ENCODE data around the gene RAB26.
A peak's percentile ranks its signal among the peaks of the same experiment; 100 is the strongest.

The RAB26 gene

DNA sequence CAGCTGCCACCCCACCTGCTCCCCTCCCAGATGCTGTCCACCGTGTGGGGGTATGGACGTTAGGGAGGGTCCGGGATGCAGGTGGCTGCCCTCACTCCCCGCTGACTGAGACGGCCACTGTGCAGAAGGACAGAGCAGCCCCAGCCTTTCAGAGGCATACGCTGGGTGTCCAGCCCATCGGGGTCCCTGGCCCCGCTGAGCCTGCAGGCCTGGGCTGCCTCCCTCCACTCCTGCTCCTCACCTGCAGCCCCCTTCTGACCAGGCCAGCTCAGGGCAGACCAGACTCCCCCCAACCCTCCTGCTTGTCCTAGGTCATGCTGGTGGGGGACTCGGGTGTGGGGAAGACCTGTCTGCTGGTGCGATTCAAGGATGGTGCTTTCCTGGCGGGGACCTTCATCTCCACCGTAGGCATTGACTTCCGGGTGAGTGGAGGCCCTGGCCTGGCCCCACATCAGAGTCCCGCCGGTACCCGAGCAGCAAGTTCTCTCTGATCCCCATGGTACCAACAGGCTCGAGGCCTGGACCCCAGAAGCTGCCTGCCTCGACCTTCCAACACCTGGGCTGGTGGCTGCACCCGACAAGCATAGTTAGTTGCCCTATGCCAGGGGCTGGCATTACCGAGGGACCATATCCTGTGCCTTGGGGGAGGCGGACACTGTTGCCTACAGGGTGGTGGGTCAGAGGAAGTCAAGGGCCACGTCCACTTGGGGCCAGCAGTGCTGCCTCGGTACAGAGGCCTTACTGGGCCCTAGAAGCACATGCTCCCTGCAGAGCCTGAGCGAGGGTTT is 1.4 kb downstream of the RAB26 start:
- H3K36me3 ChIP-seq (ENCODE audit: control insufficient read depth, insufficient read depth, low read length): no peaks in the 10 kb centered on the region
- no peak overlapping the region for H3K9ac ChIP-seq
- peak overlapping the region; percentile 84 for H3K4me2 ChIP-seq (ENCODE audit: low read length)
- no peaks in the 10 kb centered on the region for H3K27me3 ChIP-seq (ENCODE audit: control insufficient read depth, insufficient read depth, low read length)
- H3K4me1 ChIP-seq: peaks cover 34% of the 10 kb centered on the region
- TF ChIP-seq CTCF (IDR thresholded peaks at IDR 0.05): no peak
- H3K9me3 ChIP-seq (ENCODE audit: control insufficient read depth, low read length): no peaks in the 10 kb centered on the region
- H2AFZ ChIP-seq: no peak overlapping the region
- no peak overlapping the region for H3K4me3 ChIP-seq (ENCODE audit: low read depth, low read length)
- H3K27ac ChIP-seq: no peak overlapping the region
- peaks cover 37% of the 10 kb centered on the region for H3K79me2 ChIP-seq

GRCh38 chr16:2150418-2151187 is 2.2 kb downstream of the RAB26 start:
- Histone ChIP-seq H2AFZ (no peak overlapping the region), H3K4me1 (peaks cover 34% of the 10 kb centered on the region), H3K79me2 (peaks cover 39% of the 10 kb centered on the region), H3K9ac (no peak overlapping the region), H3K36me3 (ENCODE audit: control insufficient read depth, insufficient read depth, low read length) (no peaks in the 10 kb centered on the region), H3K27me3 (ENCODE audit: control insufficient read depth, insufficient read depth, low read length) (no peaks in the 10 kb centered on the region), H3K27ac (no peak overlapping the region), H3K9me3 (ENCODE audit: control insufficient read depth, low read length) (no peaks in the 10 kb centered on the region), H3K4me3 (ENCODE audit: low read depth, low read length) (no peak overlapping the region), H3K4me2 (ENCODE audit: low read length) (no peak overlapping the region)
- no peak for TF ChIP-seq CTCF (IDR thresholded peaks at IDR 0.05)

GRCh38 chr16:2151188-2152091 is 3.0 kb downstream of the RAB26 start:
- Histone ChIP-seq H3K4me2 (ENCODE audit: low read length) (no peak overlapping the region), H3K4me3 (ENCODE audit: low read depth, low read length) (no peak overlapping the region), H3K9me3 (ENCODE audit: control insufficient read depth, low read length) (no peaks in the 10 kb centered on the region), H3K36me3 (ENCODE audit: control insufficient read depth, insufficient read depth, low read length) (no peaks in the 10 kb centered on the region), H3K9ac (no peak overlapping the region), H3K27me3 (ENCODE audit: control insufficient read depth, insufficient read depth, low read length) (no peaks in the 10 kb centered on the region), H3K4me1 (peaks cover 34% of the 10 kb centered on the region), H2AFZ (no peak overlapping the region), H3K79me2 (peaks cover 39% of the 10 kb centered on the region), H3K27ac (no peak overlapping the region)
- TF ChIP-seq CTCF (IDR thresholded peaks at IDR 0.05): no peak

GRCh38 chr16:2152695-2153506 is 4.5 kb downstream of the RAB26 start:
- H3K9me3 ChIP-seq (ENCODE audit: control insufficient read depth, low read length): no peaks in the 10 kb centered on the region
- peaks cover 51% of the 10 kb centered on the region for H3K79me2 ChIP-seq
- peak overlapping the region; percentile 87 for H3K4me2 ChIP-seq (ENCODE audit: low read length)
- peak overlapping the region; percentile 78 for H3K27ac ChIP-seq
- no peak for TF ChIP-seq CTCF (IDR thresholded peaks at IDR 0.05)
- peaks cover 29% of the 10 kb centered on the region for H3K4me1 ChIP-seq
- H3K36me3 ChIP-seq (ENCODE audit: control insufficient read depth, insufficient read depth, low read length): no peaks in the 10 kb centered on the region
- peak overlapping the region; percentile 97 for H3K4me3 ChIP-seq (ENCODE audit: low read depth, low read length)
- H3K9ac ChIP-seq: no peak overlapping the region
- H2AFZ ChIP-seq: peak overlapping the region; percentile 5
- no peaks in the 10 kb centered on the region for H3K27me3 ChIP-seq (ENCODE audit: control insufficient read depth, insufficient read depth, low read length)

Data from parathyroid adenoma (tissue), 2 donors.